SK-N-SH (cell line): ENCODE data around the gene PDZD2. TPM values are rescaled to one million over a fixed set of nuclear protein-coding genes. Genes with fewer than 3 reads are reported as not detected.

ENCODE experiments used
- CTCF ChIA-PET: fragments of 300-600, 350-600 bp; formaldehyde crosslinking; extraction: SDS; loops from one replicate; lab custom pipeline; 2021; lab: Yijun Ruan, JAX
- POLR2A ChIA-PET: fragments of 350-600 bp; sonication (Branson Sonifier 250); formaldehyde crosslinking; extraction: SDS; loops from one replicate; lab custom pipeline; 2020; ENCODE audit warnings: antibody characterized with exemption, inconsistent platforms; lab: Yijun Ruan, JAX
- DNase-seq: peaks from one replicate; pipeline ENCODE4 v3.0.0; 2012
- H2AFZ ChIP-seq: fragments of 200-600 bp; sonication (generic); 2 replicates; pipeline ENCODE4 v1.8.1; 2016; ENCODE audit warnings: antibody characterized with exemption, mild to moderate bottlenecking, low read depth
- H3F3A ChIP-seq: fragments of 200-600 bp; sonication (generic); replicated peaks from 2 replicates; pipeline ENCODE3; 2016; ENCODE audit warnings: antibody characterized with exemption, mild to moderate bottlenecking; ENCODE audit not compliant: insufficient read depth
- H3K27ac ChIP-seq, 2 experiments: fragments of 200-500 bp in 1 of 2; fragments of 200-600 bp in 1 of 2; sonication (Bioruptor generic) in 1 of 2; sonication (generic), shearing (Covaris generic) in 1 of 2; 2 replicates each; pipeline versions ENCODE4 v1.5.1 to v1.6.1; 2014 to 2016; ENCODE audit warnings: low read depth in 2 of 2, inconsistent platforms in 1 of 2, low read length in 1 of 2, mild to moderate bottlenecking in 1 of 2, mixed read lengths in 1 of 2
- H3K27me3 ChIP-seq: fragments of 200-600 bp; sonication (generic), shearing (Covaris generic); 2 replicates; pipeline ENCODE4 v1.6.1; 2016; ENCODE audit warnings: mixed run types; ENCODE audit not compliant: insufficient read depth
- H3K36me3 ChIP-seq, 2 experiments: fragments of 200-500 bp in 1 of 2; fragments of 200-600 bp in 1 of 2; sonication (Bioruptor generic) in 1 of 2; sonication (generic) in 1 of 2; replicated peaks in 1 of 2; 2 replicates each; pipeline versions ENCODE3 to v1.5.1; 2014 to 2016; ENCODE audit warnings: low read length in 1 of 2, mild to moderate bottlenecking in 1 of 2; ENCODE audit not compliant: insufficient read depth in 2 of 2, control insufficient read depth in 1 of 2
- H3K4me1 ChIP-seq, 2 experiments: fragments of 200-500 bp in 1 of 2; fragments of 200-600 bp in 1 of 2; sonication (Bioruptor generic) in 1 of 2; sonication (generic), shearing (Covaris generic) in 1 of 2; 2 replicates each; pipeline versions ENCODE4 v1.5.1 to v1.6.1; 2014 to 2016; ENCODE audit warnings: low read depth in 1 of 2, low read length in 1 of 2, mixed run types in 1 of 2; ENCODE audit not compliant: insufficient read depth in 2 of 2, control insufficient read depth in 1 of 2
- H3K4me2 ChIP-seq: fragments of 200-600 bp; sonication (generic), shearing (Covaris generic); 2 replicates; pipeline ENCODE4 v1.6.1; 2017; ENCODE audit warnings: mixed run types
- H3K4me3 ChIP-seq, 2 experiments: fragments of 200-500 bp in 1 of 2; fragments of 200-600 bp in 1 of 2; sonication (Bioruptor generic) in 1 of 2; sonication (generic), shearing (Covaris generic) in 1 of 2; 2 replicates each; pipeline versions ENCODE4 v1.5.1 to v1.8.1; 2014 to 2016; ENCODE audit warnings: low read depth in 2 of 2, inconsistent platforms in 1 of 2, low read length in 1 of 2, mild to moderate bottlenecking in 1 of 2, mixed read lengths in 1 of 2, moderate library complexity in 1 of 2
- H3K79me2 ChIP-seq: fragments of 200-600 bp; sonication (generic); 2 replicates; pipeline ENCODE4 v1.8.1; 2017; ENCODE audit warnings: mild to moderate bottlenecking; ENCODE audit not compliant: insufficient read depth
- H3K9ac ChIP-seq: fragments of 200-600 bp; sonication (generic); 2 replicates; pipeline ENCODE4 v1.6.1; 2017; ENCODE audit warnings: mixed run types
- H3K9me2 ChIP-seq: fragments of 200-600 bp; sonication (generic); 2 replicates; pipeline ENCODE4 v1.6.1; 2017; ENCODE audit warnings: mixed run types
- H3K9me3 ChIP-seq: fragments of 200-600 bp; sonication (generic); 2 replicates; pipeline ENCODE4 v1.6.1; 2017; ENCODE audit warnings: mixed run types, mild to moderate bottlenecking, moderate library complexity
- H4K20me1 ChIP-seq: fragments of 200-600 bp; sonication (generic); 2 replicates; pipeline ENCODE4 v1.6.1; 2017; ENCODE audit warnings: mild to moderate bottlenecking, mixed run types; ENCODE audit not compliant: insufficient read depth
- ELF1 ChIP-seq: IDR thresholded peaks from 2 replicates; pipeline ENCODE4 v1.4.0; 2012
- EP300 ChIP-seq, 2 experiments: IDR thresholded peaks; 2 replicates each; pipeline versions ENCODE4 v1.4.0 to v1.6.1; 2012; ENCODE audit warnings: borderline replicate concordance in 1 of 2, low read depth in 1 of 2, low read length in 1 of 2
- EZH2phosphoT487 ChIP-seq: fragments of 200-600 bp; sonication (generic); IDR thresholded peaks from 2 replicates; pipeline ENCODE4 v1.6.1; 2017; ENCODE audit warnings: low read depth, mixed run types, mild to moderate bottlenecking, antibody characterized with exemption, moderate library complexity, borderline replicate concordance
- FOSL2 ChIP-seq: IDR thresholded peaks from 2 replicates; pipeline ENCODE4 v1.4.0; 2012; ENCODE audit warnings: low read depth, mild to moderate bottlenecking, moderate library complexity, borderline replicate concordance
- FOXJ3 ChIP-seq: sonication (generic); formaldehyde crosslinking; IDR thresholded peaks from 2 replicates; pipeline ENCODE4 v1.5.1; 2020; ENCODE audit warnings: mild to moderate bottlenecking, missing genetic modification reagents
- GABPA ChIP-seq: IDR thresholded peaks from 2 replicates; pipeline ENCODE4 v1.4.0; 2012; ENCODE audit warnings: low read depth, mild to moderate bottlenecking
- GATA2 ChIP-seq: sonication (generic); formaldehyde crosslinking; IDR thresholded peaks from 2 replicates; pipeline ENCODE4 v1.5.0; 2020; ENCODE audit warnings: mild to moderate bottlenecking, missing genetic modification reagents
- MAX ChIP-seq: IDR thresholded peaks from 2 replicates; pipeline ENCODE4 v1.4.0; 2012; ENCODE audit warnings: low read depth
- MEF2A ChIP-seq: IDR thresholded peaks from 2 replicates; pipeline ENCODE4 v1.4.0; 2012; ENCODE audit warnings: low read depth, borderline replicate concordance
- MXI1 ChIP-seq: IDR thresholded peaks from 2 replicates; pipeline ENCODE4 v1.6.1; 2012; ENCODE audit warnings: mild to moderate bottlenecking, low read depth, low read length, improper control_type of control experiment
- POLR2AphosphoS5 ChIP-seq: IDR thresholded peaks from 2 replicates; pipeline ENCODE4 v1.6.1; 2012; ENCODE audit warnings: low read depth, low read length
- RAD21 ChIP-seq: IDR thresholded peaks from 2 replicates; pipeline ENCODE4 v1.6.1; 2012; ENCODE audit warnings: mild to moderate bottlenecking, low read length
- REST ChIP-seq: IDR thresholded peaks from 2 replicates; pipeline ENCODE4 v1.6.1; 2012; ENCODE audit warnings: mild to moderate bottlenecking, low read depth, low read length, moderate library complexity
- RFX5 ChIP-seq: IDR thresholded peaks from 2 replicates; pipeline ENCODE4 v1.6.1; 2012; ENCODE audit warnings: mild to moderate bottlenecking, improper control_type of control experiment, low read length
- RXRA ChIP-seq: IDR thresholded peaks from 2 replicates; pipeline ENCODE4 v1.4.0; 2012; ENCODE audit warnings: low read depth, mild to moderate bottlenecking, borderline replicate concordance
- SIN3A ChIP-seq: IDR thresholded peaks from 2 replicates; pipeline ENCODE4 v1.6.1; 2012; ENCODE audit warnings: low read depth, mild to moderate bottlenecking, low read length, moderate library complexity, borderline replicate concordance
- TAF1 ChIP-seq: IDR thresholded peaks from 2 replicates; pipeline ENCODE4 v1.6.1; 2012; ENCODE audit warnings: low read depth, mild to moderate bottlenecking, low read length, moderate library complexity, borderline replicate concordance
- TEAD4 ChIP-seq: IDR thresholded peaks from 2 replicates; pipeline ENCODE4 v1.4.0; 2012; ENCODE audit warnings: mild to moderate bottlenecking, borderline replicate concordance; ENCODE audit not compliant: insufficient read depth
- ZBTB33 ChIP-seq: IDR thresholded peaks from 2 replicates; pipeline ENCODE4 v1.4.0; 2012; ENCODE audit warnings: low read depth, borderline replicate concordance
- WGBS: methylation state at CpG from one replicate; pipeline ENCODE4 v1.1.6; 2017; ENCODE audit warnings: low lambda C conversion rate; 5-methylcytosine and 5-hydroxymethylcytosine counted together
- polyA plus RNA-seq, 3 experiments: library from polyadenylated mRNA; depleted of rRNA; stranded (reverse); fragments of >200 nt; gene quantifications; 2 replicates each; pipeline ENCODE4 v1.2.3, GENCODE V29; 2012
- TF ChIP-seq, protein P1 (sequence below): IDR thresholded peaks from 2 replicates; pipeline ENCODE4 v1.4.0; 2012; ENCODE audit warnings: low read depth, borderline replicate concordance
- TF ChIP-seq, protein P2 (sequence below): fragments of 150-350 bp; IDR thresholded peaks from 2 replicates; pipeline ENCODE4 v1.6.1; 2017; ENCODE audit warnings: antibody characterized with exemption, low read length, low read depth, borderline replicate concordance
- TF ChIP-seq, protein P3 (sequence below): fragments of 150-350 bp; IDR thresholded peaks from 2 replicates; pipeline ENCODE4 v1.6.1; 2016; ENCODE audit warnings: mild to moderate bottlenecking, low read depth, low read length
- TF ChIP-seq, protein P4 (sequence below): IDR thresholded peaks from 2 replicates; pipeline ENCODE4; 2012

The PDZD2 gene
- polyA plus RNA-seq, 1 of the 3 experiments (the other 2 are of a cell fraction): 0.13 TPM

DNA sequence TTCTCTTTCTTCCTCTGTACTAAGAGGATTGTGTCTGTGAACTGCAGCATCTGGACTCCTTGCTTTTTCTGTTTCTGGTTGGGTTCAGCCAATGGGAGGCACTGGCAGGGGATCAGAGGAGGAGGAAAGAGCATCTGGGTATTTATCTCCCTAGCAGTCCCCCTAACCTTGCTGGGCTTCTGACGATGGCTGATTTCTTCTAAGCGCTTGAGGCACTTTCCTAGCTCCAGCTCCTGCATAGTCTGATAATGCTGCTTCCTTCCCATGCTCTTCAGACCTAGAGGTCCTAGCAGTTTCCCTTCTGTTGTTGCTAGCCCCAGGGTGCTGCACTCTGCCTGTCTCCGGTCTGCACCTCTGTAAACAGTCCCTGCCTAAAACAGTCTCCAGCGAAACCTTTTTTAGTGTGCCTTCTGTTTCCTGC, 225.1 kb downstream of the PDZD2 start:
- ChIA-PET POLR2A (interaction anchor here (1.4 kb wide), 1 partner anchor 9 kb away, joined by 4 read pairs; no protein-coding TSS in a partner anchor), CTCF (interaction anchor here (3.1 kb wide), 1 partner anchor 65 kb away, joined by 8 read pairs; no protein-coding TSS in a partner anchor)
- Histone ChIP-seq H3K4me2 (no peak overlapping the region), H3K4me1 (peaks cover 0 to 22% of the 10 kb centered on the region in 2 experiments; a peak in 1 of 4 replicates), H3K36me3 (no peaks in the 10 kb centered on the region), H2AFZ (no peak overlapping the region), H3K27ac (peak overlapping the region in 1 of 2 experiments; percentile 88; a peak in 2 of 4 replicates), H3K4me3 (no peak overlapping the region; a peak in 1 of 4 replicates), H3K9me2 (no peaks in the 10 kb centered on the region), H3K9ac (no peak overlapping the region), H3K79me2 (no peaks in the 10 kb centered on the region), H3F3A (no peaks in the 10 kb centered on the region), H3K27me3 (no peaks in the 10 kb centered on the region; the same call in 1 of the 2 replicates), H4K20me1 (no peaks in the 10 kb centered on the region), H3K9me3 (peaks cover 5% of the 10 kb centered on the region; the same call in 1 of the 2 replicates)
- DNase-seq: peak; percentile 84
- WGBS: 28% methylated on average over 4 of the region's 4 CpGs
- TF ChIP-seq MXI1 (peak; percentile 48; the same call in 1 of the 2 replicates), RXRA (no peak), TAF1 (no peak), MEF2A (no peak), GABPA (no peak), POLR2AphosphoS5 (no peak), GATA2 (CRISPR knock-in tag) (peak; percentile 58), ZBTB33 (no peak), FOSL2 (no peak), EZH2phosphoT487 (no peak), ELF1 (no peak), RFX5 (0 out of 2 replicates have a peak, but pooled peaks have one; percentile 38), RAD21 (peak; percentile 27; the same call in 1 of the 2 replicates), TEAD4 (no peak), SIN3A (no peak), MAX (no peak), FOXJ3 (peak; percentile 81), REST (no peak), EP300 (IDR thresholded peaks at IDR 0.05; ENCODE audit: borderline replicate concordance in 1 of 2, low read depth in 1 of 2, low read length in 1 of 2) (peak in 1 of 2 experiments; percentile 88; a peak in 2 of 4 replicates)
- TF ChIP-seq, protein P1, sequence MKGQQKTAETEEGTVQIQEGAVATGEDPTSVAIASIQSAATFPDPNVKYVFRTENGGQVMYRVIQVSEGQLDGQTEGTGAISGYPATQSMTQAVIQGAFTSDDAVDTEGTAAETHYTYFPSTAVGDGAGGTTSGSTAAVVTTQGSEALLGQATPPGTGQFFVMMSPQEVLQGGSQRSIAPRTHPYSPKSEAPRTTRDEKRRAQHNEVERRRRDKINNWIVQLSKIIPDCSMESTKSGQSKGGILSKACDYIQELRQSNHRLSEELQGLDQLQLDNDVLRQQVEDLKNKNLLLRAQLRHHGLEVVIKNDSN: no peak
- TF ChIP-seq, protein P2, sequence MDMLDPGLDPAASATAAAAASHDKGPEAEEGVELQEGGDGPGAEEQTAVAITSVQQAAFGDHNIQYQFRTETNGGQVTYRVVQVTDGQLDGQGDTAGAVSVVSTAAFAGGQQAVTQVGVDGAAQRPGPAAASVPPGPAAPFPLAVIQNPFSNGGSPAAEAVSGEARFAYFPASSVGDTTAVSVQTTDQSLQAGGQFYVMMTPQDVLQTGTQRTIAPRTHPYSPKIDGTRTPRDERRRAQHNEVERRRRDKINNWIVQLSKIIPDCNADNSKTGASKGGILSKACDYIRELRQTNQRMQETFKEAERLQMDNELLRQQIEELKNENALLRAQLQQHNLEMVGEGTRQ: no peak
- TF ChIP-seq, protein P3, sequence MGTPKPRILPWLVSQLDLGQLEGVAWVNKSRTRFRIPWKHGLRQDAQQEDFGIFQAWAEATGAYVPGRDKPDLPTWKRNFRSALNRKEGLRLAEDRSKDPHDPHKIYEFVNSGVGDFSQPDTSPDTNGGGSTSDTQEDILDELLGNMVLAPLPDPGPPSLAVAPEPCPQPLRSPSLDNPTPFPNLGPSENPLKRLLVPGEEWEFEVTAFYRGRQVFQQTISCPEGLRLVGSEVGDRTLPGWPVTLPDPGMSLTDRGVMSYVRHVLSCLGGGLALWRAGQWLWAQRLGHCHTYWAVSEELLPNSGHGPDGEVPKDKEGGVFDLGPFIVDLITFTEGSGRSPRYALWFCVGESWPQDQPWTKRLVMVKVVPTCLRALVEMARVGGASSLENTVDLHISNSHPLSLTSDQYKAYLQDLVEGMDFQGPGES: no peak
- TF ChIP-seq, protein P4, sequence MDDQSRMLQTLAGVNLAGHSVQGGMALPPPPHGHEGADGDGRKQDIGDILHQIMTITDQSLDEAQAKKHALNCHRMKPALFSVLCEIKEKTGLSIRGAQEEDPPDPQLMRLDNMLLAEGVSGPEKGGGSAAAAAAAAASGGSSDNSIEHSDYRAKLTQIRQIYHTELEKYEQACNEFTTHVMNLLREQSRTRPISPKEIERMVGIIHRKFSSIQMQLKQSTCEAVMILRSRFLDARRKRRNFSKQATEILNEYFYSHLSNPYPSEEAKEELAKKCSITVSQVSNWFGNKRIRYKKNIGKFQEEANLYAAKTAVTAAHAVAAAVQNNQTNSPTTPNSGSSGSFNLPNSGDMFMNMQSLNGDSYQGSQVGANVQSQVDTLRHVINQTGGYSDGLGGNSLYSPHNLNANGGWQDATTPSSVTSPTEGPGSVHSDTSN: no peak
